Measurements from ENCODE around the gene CCDC124.
"Not testable (repeated sequence)": the region's sequence is repeated elsewhere in the genome, so short reads cannot be mapped to it uniquely, and the experiment has no call there.

DNA sequence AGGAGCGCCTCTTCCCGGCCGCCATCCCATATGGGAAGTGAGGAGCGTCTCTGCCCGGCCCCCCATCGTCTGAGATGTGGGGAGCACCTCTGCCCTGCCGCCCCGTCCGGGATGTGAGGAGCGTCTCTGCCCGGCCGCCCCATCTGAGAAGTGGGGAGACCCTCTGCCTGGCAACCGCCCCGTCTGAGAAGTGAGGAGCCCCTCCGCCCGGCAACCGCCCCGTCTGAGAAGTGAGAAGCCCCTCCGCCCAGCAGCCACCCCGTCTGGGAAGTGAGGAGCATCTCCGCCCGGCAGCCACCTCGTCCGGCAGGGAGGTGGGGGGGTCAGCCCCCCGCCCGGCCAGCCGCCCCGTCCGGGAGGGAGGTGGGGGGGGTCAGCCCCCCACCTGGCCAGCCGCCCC is 14.7 kb upstream of the CCDC124 start:
- TF ChIP-seq CTCF (IDR thresholded peaks at IDR 0.05; ENCODE audit: low read depth, low read length, poor library complexity, severe bottlenecking); EZH2phosphoT487 (IDR thresholded peaks at IDR 0.05; ENCODE audit: borderline replicate concordance, low read length): not testable (repeated sequence)
